Adipocyte (in vitro differentiated cells): Measurements from ENCODE around the gene CDK6.

Source experiments
- DNase-seq: peaks from one replicate; pipeline ENCODE4 v3.0.0-alpha.2; 2015; ENCODE audit warnings: low read depth
- H3K27me3 ChIP-seq: replicated peaks from 2 replicates; pipeline ENCODE4 v1.7.0; 2013; ENCODE audit warnings: mild to moderate bottlenecking, low read length, moderate library complexity; ENCODE audit not compliant: control insufficient read depth, insufficient read depth
- H3K36me3 ChIP-seq: 2 replicates; pipeline ENCODE4 v1.7.0; 2013; ENCODE audit warnings: low read length, mild to moderate bottlenecking, moderate library complexity; ENCODE audit not compliant: control insufficient read depth, insufficient read depth, severe bottlenecking
- H3K4me1 ChIP-seq: 2 replicates; pipeline ENCODE4 v1.7.0; 2013; ENCODE audit warnings: mild to moderate bottlenecking, low read length, moderate library complexity; ENCODE audit not compliant: control insufficient read depth, insufficient read depth
- H3K4me3 ChIP-seq: 2 replicates; pipeline ENCODE4 v1.7.0; 2013; ENCODE audit warnings: mild to moderate bottlenecking, low read length, moderate library complexity
- H3K9ac ChIP-seq: 2 replicates; pipeline ENCODE4 v1.7.0; 2013; ENCODE audit warnings: mild to moderate bottlenecking, low read length, moderate library complexity
- H3K9me3 ChIP-seq: 2 replicates; pipeline ENCODE4 v1.7.0; 2013; ENCODE audit warnings: mild to moderate bottlenecking, low read length, moderate library complexity; ENCODE audit not compliant: control insufficient read depth

The CDK6 gene

DNA sequence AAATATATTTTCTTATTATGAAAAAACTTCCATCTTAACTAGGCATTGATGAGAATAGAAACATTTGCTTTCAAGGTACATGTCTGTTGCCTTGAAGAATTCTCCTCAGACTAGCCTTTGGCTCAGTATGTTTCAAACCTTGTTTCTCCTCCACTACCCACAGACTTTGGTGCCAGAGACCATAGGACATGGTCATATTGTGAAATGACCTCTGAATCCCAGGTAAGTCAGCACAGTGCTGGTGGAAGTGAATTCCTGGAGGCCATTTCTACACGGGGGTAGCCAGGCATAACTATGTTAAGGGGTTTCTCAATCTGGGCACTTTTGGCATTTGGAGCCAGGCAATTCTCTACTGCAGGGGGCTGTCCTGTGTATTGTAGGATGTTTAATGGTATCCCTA is 133.8 kb downstream of the CDK6 start:
- H3K36me3 ChIP-seq, result peaks cover 7% of the 10 kb centered on the region
- no peak for DNase-seq
- no peak overlapping the region for H3K4me3 ChIP-seq
- H3K9ac ChIP-seq, result no peak overlapping the region
- no peaks in the 10 kb centered on the region for H3K27me3 ChIP-seq
- H3K4me1 ChIP-seq, result peaks cover 18% of the 10 kb centered on the region
- peaks cover 7% of the 10 kb centered on the region for H3K9me3 ChIP-seq

DNA sequence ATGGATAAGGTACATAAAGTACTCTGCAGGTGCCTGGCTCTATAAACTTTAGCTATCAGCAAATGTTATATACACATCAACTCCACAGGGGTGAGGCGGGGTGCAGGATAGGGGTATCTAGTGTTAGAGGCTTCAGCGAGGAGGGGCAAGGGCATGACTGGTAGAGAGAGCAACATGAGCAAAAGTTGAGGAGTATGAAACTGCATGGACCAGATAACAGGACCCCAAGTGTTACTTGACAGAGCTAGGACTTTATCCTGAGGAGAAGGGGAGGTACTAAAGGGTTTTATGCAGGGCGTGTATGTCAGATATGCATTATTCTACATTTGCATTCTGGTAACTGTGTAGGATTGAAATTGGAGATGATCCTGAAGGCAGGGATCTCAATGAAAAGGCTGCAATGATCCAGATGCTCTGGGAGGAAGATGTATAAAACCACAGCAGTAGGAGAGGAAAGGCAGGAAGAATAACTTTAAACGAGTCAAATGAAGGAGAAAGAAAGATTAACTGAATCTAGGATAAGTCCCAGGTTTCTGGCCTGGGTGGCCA is 136.3 kb downstream of the CDK6 start:
- DNase-seq, result no peak
- peaks cover 35% of the 10 kb centered on the region for H3K4me1 ChIP-seq

DNA sequence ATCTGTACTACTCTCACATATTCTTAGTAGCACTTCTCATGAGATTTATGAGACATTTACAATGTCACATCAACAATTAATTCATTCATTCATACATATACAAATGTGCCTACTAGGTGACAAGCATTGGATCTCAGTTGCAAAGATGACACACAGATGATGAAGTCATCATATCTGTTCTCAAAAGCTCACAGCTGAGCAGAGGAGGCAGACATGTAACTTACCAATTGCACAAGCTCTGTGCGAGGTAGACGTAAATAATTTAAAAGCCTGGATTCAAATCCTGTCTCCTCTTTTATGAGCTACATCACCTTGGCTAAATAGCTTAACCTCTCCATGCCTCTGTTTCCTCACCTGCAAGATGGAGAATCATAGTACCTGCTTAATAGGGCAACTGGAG is 136.8 kb downstream of the CDK6 start:
- H3K4me3 ChIP-seq, result no peak overlapping the region
- no peaks in the 10 kb centered on the region for H3K27me3 ChIP-seq
- no peak overlapping the region for H3K9ac ChIP-seq
- H3K9me3 ChIP-seq, result peaks cover 2% of the 10 kb centered on the region
- H3K36me3 ChIP-seq, result peaks cover 1% of the 10 kb centered on the region
- peaks cover 40% of the 10 kb centered on the region for H3K4me1 ChIP-seq
- DNase-seq, result no peak

More for the DNA sequence above, 136.3 kb downstream of the CDK6 start:
- Histone ChIP-seq H3K4me3 (no peak overlapping the region), H3K27me3 (no peaks in the 10 kb centered on the region), H3K9ac (no peak overlapping the region), H3K36me3 (peaks cover 6% of the 10 kb centered on the region), H3K9me3 (peaks cover 7% of the 10 kb centered on the region)

DNA sequence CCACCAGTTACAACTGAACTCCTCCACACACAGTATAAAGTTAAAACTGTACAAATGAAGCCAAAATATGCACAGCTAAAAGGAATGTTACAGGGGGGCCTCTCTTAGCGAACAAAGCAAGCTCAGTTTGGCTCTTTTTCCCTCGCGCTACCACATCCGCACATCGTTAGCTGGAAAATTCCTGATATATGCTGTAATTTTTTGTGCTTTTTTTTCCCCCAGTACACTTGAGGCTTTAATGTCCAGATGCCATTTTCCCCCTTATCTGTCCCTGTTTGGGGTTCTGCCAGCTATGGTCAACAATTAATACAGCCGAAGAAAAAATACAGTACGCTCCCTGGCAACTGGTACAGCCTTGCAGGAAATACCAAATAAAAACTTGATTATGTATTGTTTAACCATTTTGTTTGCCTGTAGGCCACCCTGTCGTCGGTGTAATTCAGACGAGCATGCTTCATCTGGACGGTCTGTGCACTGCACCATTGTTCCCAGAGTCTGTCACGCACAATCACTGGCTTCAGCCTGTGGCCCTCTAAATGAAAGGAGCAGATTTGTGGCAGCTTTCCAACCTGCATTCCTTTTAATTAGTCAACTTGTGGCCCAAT is 138.0 kb downstream of the CDK6 start:
- peak; percentile 83 for DNase-seq
- Histone ChIP-seq H3K27me3 (no peaks in the 10 kb centered on the region), H3K4me1 (peaks cover 45% of the 10 kb centered on the region), H3K4me3 (peak overlapping the region; percentile 72), H3K36me3 (no peaks in the 10 kb centered on the region), H3K9ac (peak overlapping the region; percentile 65), H3K9me3 (no peaks in the 10 kb centered on the region)

DNA sequence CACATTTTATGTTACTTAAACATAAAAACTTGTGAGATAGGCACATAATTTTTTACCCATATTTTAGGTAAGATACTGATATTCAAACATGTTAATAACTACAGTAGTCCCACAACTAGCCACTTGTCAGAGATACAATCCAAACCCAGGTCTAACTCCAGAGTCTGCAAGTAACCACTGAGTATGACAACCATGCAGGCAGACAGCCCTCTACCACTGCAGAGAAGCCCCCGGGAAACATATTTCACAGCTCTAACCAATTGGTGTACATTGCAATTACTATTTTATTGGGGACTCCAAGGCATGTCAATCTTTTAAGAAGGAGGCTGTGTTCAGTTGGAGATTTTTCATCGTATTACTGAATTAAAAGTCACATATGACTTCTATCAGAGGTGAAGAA is 139.0 kb downstream of the CDK6 start:
- no peaks in the 10 kb centered on the region for H3K27me3 ChIP-seq
- no peaks in the 10 kb centered on the region for H3K36me3 ChIP-seq
- DNase-seq, result no peak
- no peaks in the 10 kb centered on the region for H3K9me3 ChIP-seq
- H3K9ac ChIP-seq, result peak overlapping the region; percentile 65
- no peak overlapping the region for H3K4me3 ChIP-seq
- H3K4me1 ChIP-seq, result peaks cover 45% of the 10 kb centered on the region

DNA sequence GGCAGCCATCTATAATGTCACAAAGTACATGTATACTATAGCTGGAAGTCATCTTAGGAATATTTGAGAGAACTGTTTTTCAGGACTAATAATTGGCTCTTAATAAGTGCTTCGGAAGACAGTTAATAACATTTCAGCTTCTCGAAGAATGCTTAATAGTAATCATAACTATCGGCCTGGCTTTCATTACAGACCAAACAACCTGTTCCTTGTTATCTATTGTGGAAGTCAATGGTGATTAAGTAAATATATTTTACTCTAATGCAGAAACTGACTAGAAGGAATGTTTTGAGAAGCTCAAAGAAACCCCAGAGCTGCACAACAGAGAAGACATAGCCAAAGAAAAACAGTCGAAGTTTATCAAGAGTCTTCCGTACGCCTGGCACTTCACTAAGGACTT is 139.4 kb downstream of the CDK6 start:
- Histone ChIP-seq H3K9ac (no peak overlapping the region), H3K4me1 (peaks cover 45% of the 10 kb centered on the region)
- no peak for DNase-seq

DNA sequence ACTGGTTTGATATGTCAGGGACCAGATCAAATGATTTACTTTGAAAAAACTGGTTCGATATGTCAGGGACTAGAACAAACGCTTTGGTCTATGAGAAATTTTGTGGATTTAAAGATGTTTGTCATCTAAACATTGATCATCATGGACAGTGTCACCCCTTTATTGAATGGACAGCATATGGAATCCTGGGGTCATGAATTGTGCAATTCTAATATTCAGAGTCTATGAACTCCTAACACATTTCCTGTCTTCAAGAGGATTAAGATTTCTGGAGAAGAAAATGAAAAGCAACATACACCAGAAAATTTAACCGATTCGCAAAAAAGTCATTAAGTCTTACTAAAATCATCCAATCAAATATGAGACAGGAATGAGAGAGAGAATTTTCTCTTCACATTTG is 139.8 kb downstream of the CDK6 start:
- Histone ChIP-seq H3K36me3 (no peaks in the 10 kb centered on the region), H3K4me3 (peak overlapping the region; percentile 82), H3K9me3 (no peaks in the 10 kb centered on the region), H3K4me1 (peaks cover 47% of the 10 kb centered on the region), H3K9ac (peak overlapping the region; percentile 88), H3K27me3 (no peaks in the 10 kb centered on the region)
- DNase-seq, result no peak

More for the DNA sequence above, 139.4 kb downstream of the CDK6 start:
- H3K9me3 ChIP-seq, result no peaks in the 10 kb centered on the region
- no peaks in the 10 kb centered on the region for H3K27me3 ChIP-seq
- no peaks in the 10 kb centered on the region for H3K36me3 ChIP-seq
- no peak overlapping the region for H3K4me3 ChIP-seq

DNA sequence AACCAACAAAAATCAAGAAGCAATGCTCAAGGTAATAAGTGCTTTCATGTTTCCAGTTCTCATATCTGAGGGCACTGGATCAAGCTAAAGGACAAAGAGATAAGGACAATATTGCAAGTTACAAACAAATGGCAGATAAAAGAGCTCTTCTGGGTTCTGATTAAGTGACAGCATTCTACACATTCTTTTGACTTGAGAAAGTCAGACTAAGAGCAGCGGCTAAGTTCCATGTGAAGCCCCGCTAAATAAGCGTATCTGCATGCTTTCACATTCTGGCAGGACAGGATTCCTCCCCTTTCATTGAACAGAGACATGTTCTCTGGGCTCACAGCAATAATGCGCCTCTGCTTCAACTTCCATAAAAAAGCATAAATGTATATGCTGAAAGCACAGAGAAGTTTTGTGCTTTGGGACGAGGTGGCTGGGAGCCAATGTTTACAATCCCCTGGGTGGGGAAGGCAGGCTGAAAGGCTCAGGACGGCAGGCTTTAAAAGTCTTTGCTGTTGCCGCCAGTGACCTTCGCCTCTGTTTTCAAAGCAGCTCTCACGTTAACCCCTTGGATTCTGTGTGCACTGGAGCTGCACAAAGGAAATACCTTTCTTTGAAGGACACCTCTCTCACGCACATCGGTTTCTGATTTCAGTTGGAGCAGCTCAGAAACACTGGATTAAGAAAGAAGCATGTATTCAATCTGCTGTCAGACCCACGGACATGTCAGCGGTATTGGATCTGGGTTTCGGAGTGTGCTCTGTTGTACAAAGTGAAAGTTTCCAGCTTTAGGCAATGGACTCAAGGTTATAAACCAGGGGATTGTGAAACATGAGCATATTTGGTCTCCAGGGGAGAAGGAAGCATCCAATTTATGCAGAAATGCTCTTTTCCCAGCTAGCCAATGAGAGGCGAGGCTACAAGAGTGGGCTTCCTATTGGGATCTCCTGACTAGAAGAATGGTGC is 140.8 kb downstream of the CDK6 start:
- Histone ChIP-seq H3K9me3 (no peaks in the 10 kb centered on the region), H3K4me3 (peak overlapping the region; percentile 82), H3K27me3 (no peaks in the 10 kb centered on the region), H3K4me1 (peaks cover 55% of the 10 kb centered on the region), H3K9ac (peak overlapping the region; percentile 88), H3K36me3 (no peaks in the 10 kb centered on the region)
- DNase-seq, result peak; percentile 96

DNA sequence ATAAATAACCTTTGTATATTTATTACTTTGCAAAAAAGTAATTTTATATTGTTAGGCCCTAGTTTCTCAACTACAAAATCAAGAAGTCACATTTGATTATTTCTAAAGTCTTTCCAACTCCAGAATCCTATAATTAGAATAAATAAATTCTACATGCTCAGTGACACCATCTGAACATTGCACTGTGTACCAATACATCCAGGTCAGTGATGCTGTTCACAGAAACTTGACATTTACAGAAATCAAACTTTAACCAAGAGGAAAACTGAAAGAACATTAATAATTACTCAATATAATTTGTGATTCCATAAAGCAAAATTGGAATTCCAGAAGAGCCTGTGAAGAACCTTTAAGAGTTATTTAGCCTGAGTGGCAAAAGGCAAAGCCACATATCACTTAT is 142.2 kb downstream of the CDK6 start:
- no peaks in the 10 kb centered on the region for H3K36me3 ChIP-seq
- no peak for DNase-seq
- no peaks in the 10 kb centered on the region for H3K9me3 ChIP-seq
- H3K4me1 ChIP-seq, result peaks cover 53% of the 10 kb centered on the region
- peak overlapping the region; percentile 19 for H3K4me3 ChIP-seq
- no peak overlapping the region for H3K9ac ChIP-seq
- H3K27me3 ChIP-seq, result no peaks in the 10 kb centered on the region

DNA sequence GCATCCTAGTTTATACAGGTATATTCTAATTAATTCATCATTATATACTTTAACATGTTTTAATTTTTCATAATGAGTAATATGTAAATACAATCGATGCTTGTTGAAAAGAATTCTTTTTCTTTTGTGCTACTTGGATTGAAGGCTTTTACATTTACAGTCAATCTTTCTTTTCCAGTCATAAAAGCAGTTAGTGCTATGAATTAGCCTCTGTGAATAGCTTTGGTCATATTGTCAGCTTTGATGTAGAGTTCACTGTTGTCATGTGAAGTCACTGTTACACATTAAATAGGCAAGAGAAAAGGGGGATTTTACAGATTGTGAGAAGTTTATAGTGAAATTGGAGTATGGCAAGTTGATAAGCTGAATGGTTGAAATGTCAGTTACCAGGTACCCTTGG is 142.9 kb downstream of the CDK6 start:
- H3K9me3 ChIP-seq, result no peaks in the 10 kb centered on the region
- DNase-seq, result no peak
- H3K4me1 ChIP-seq, result peaks cover 46% of the 10 kb centered on the region
- H3K9ac ChIP-seq, result no peak overlapping the region
- H3K4me3 ChIP-seq, result no peak overlapping the region
- no peaks in the 10 kb centered on the region for H3K36me3 ChIP-seq
- no peaks in the 10 kb centered on the region for H3K27me3 ChIP-seq

DNA sequence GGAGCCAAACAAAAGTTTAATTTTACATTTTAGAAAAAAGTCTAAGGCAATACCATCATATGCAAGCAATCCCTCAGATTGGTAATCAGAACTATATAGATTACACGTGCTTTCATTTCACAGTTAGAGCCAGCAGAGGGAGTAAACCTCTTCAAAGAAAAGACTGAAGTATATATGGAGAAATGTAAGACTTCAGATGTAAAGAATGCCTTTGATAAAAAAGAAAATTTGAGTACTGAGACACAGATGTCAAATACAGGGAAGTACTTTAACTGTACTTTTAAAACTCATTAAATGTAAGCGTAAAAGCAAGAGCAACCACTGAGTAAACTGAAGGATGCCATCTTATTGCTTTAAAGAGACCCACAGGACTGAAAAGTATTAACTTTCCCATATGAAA is 144.8 kb downstream of the CDK6 start:
- H3K9ac ChIP-seq, result no peak overlapping the region
- DNase-seq, result peak; percentile 88
- peaks cover 27% of the 10 kb centered on the region for H3K4me1 ChIP-seq

More for the DNA sequence above, 144.8 kb downstream of the CDK6 start:
- no peaks in the 10 kb centered on the region for H3K27me3 ChIP-seq
- H3K9me3 ChIP-seq, result no peaks in the 10 kb centered on the region
- H3K4me3 ChIP-seq, result no peak overlapping the region
- no peaks in the 10 kb centered on the region for H3K36me3 ChIP-seq
